OCI-LY1 (cell line): ENCODE results near the gene CACHD1.

ENCODE experiments used
- H2AFZ ChIP-seq: fragments of 200-600 bp; sonication (generic), shearing (Covaris generic); 2 replicates; pipeline ENCODE4 v1.6.0; 2014; ENCODE audit warnings: antibody characterized with exemption, mild to moderate bottlenecking, low read length
- H3F3A ChIP-seq: fragments of 200-600 bp; sonication (generic), shearing (Covaris generic); 2 replicates; pipeline ENCODE4 v1.6.0; 2014; ENCODE audit warnings: mild to moderate bottlenecking, antibody characterized with exemption, low read length, moderate library complexity; ENCODE audit not compliant: insufficient read depth
- H3K27ac ChIP-seq: fragments of 200-600 bp; sonication (generic); 2 replicates; pipeline ENCODE4 v1.5.1; 2014; ENCODE audit warnings: low read length, mixed run types, mild to moderate bottlenecking, low read depth; ENCODE audit not compliant: poor library complexity, severe bottlenecking
- H3K27me3 ChIP-seq: fragments of 200-600 bp; sonication (generic); 2 replicates; pipeline ENCODE4 v1.6.0; 2014; ENCODE audit warnings: antibody characterized with exemption, mild to moderate bottlenecking, low read length, moderate library complexity; ENCODE audit not compliant: insufficient read depth
- H3K36me3 ChIP-seq: fragments of 200-600 bp; sonication (generic); 2 replicates; pipeline ENCODE4 v1.6.1; 2014; ENCODE audit warnings: mild to moderate bottlenecking, antibody characterized with exemption, low read length, moderate library complexity, mixed read lengths; ENCODE audit not compliant: insufficient read depth
- H3K4me1 ChIP-seq: fragments of 200-600 bp; sonication (generic); 2 replicates; pipeline ENCODE4 v1.5.1; 2014; ENCODE audit warnings: mild to moderate bottlenecking, low read length, moderate library complexity; ENCODE audit not compliant: insufficient read depth, severe bottlenecking
- H3K4me2 ChIP-seq: fragments of 200-600 bp; sonication (generic), shearing (Covaris generic); 2 replicates; pipeline ENCODE4 v1.6.1; 2014; ENCODE audit warnings: low read length
- H3K4me3 ChIP-seq: fragments of 200-600 bp; sonication (generic); 2 replicates; pipeline ENCODE4 v1.5.1; 2014; ENCODE audit warnings: low read length, low read depth, mild to moderate bottlenecking, mixed read lengths; ENCODE audit not compliant: poor library complexity, severe bottlenecking
- H3K79me2 ChIP-seq: fragments of 200-600 bp; shearing (Covaris generic); 2 replicates; pipeline ENCODE4 v1.6.1; 2016; ENCODE audit warnings: mixed run types, low read length, mixed read lengths; ENCODE audit not compliant: insufficient read depth
- H3K9ac ChIP-seq: fragments of 200-600 bp; sonication (generic), shearing (Covaris generic); 2 replicates; pipeline ENCODE4 v1.6.1; 2014; ENCODE audit warnings: mild to moderate bottlenecking, low read length, mixed read lengths
- H3K9me2 ChIP-seq: fragments of 200-600 bp; sonication (generic), shearing (Covaris generic); 2 replicates; pipeline ENCODE4 v1.6.1; 2014; ENCODE audit warnings: low read depth, mild to moderate bottlenecking, low read length, mixed read lengths
- H3K9me3 ChIP-seq: fragments of 200-600 bp; shearing (Covaris generic); 2 replicates; pipeline ENCODE4 v1.6.1; 2014; ENCODE audit warnings: low read length, mixed read lengths
- H4K20me1 ChIP-seq: fragments of 200-600 bp; sonication (generic), shearing (Covaris generic); 2 replicates; pipeline ENCODE4 v1.6.0; 2016; ENCODE audit warnings: mild to moderate bottlenecking, low read length; ENCODE audit not compliant: insufficient read depth
- CTCF ChIP-seq: fragments of 200-600 bp; sonication (generic), shearing (Covaris generic); IDR thresholded peaks from 2 replicates; pipeline ENCODE4 v1.5.1; 2017; ENCODE audit warnings: mild to moderate bottlenecking, antibody characterized with exemption, low read length, moderate library complexity, mixed read lengths
- EZH2 ChIP-seq: fragments of 200-600 bp; sonication (generic), shearing (Covaris generic); IDR thresholded peaks from 2 replicates; pipeline ENCODE4 v1.8.0; 2017; ENCODE audit warnings: borderline replicate concordance, mixed run types, mild to moderate bottlenecking, antibody characterized with exemption, low read length, moderate library complexity, mixed read lengths

The CACHD1 gene

GRCh38 chr1:64494659-64495058, 24.7 kb downstream of the CACHD1 start:
- no peaks in the 10 kb centered on the region for H3K36me3 ChIP-seq
- H3K9me2 ChIP-seq, result no peaks in the 10 kb centered on the region
- no peaks in the 10 kb centered on the region for H3K79me2 ChIP-seq
- H4K20me1 ChIP-seq, result no peaks in the 10 kb centered on the region
- H3K9me3 ChIP-seq, result no peaks in the 10 kb centered on the region
- H2AFZ ChIP-seq, result no peak overlapping the region
- no peak overlapping the region for H3K9ac ChIP-seq
- H3K27ac ChIP-seq, result no peak overlapping the region
- no peaks in the 10 kb centered on the region for H3K4me1 ChIP-seq
- no peaks in the 10 kb centered on the region for H3F3A ChIP-seq
- H3K4me3 ChIP-seq, result no peak overlapping the region
- no peak overlapping the region for H3K4me2 ChIP-seq
- no peaks in the 10 kb centered on the region for H3K27me3 ChIP-seq
- TF ChIP-seq CTCF (no peak), EZH2 (no peak)

- Histone ChIP-seq H3K4me2 (no peak overlapping the region), H3K79me2 (no peaks in the 10 kb centered on the region), H3K9me3 (no peaks in the 10 kb centered on the region), H3K27ac (no peak overlapping the region), H3K36me3 (no peaks in the 10 kb centered on the region), H3K4me3 (no peak overlapping the region), H3K27me3 (no peaks in the 10 kb centered on the region), H3K9ac (no peak overlapping the region), H3K9me2 (no peaks in the 10 kb centered on the region), H3F3A (no peaks in the 10 kb centered on the region), H4K20me1 (no peaks in the 10 kb centered on the region), H3K4me1 (no peaks in the 10 kb centered on the region), H2AFZ (no peak overlapping the region)
- TF ChIP-seq CTCF (no peak), EZH2 (no peak)
Measured at GRCh38 chr1:64495878-64496277, 25.9 kb downstream of the CACHD1 start.

- Histone ChIP-seq H3K9me2 (no peaks in the 10 kb centered on the region), H3K27me3 (no peaks in the 10 kb centered on the region), H3K27ac (no peak overlapping the region), H3K4me2 (no peak overlapping the region), H4K20me1 (no peaks in the 10 kb centered on the region), H3K4me3 (no peak overlapping the region), H3K79me2 (no peaks in the 10 kb centered on the region), H3K4me1 (no peaks in the 10 kb centered on the region), H3K9me3 (no peaks in the 10 kb centered on the region), H3K9ac (no peak overlapping the region), H3K36me3 (no peaks in the 10 kb centered on the region), H2AFZ (no peak overlapping the region), H3F3A (no peaks in the 10 kb centered on the region)
- TF ChIP-seq CTCF (no peak), EZH2 (no peak)
Measured at GRCh38 chr1:64496606-64497005, 26.7 kb downstream of the CACHD1 start.
